GM12801 (cell line): ENCODE data around the gene RPL28.

Experiments used
- TF ChIP-seq, protein P1 (sequence below): IDR thresholded peaks from one replicate; pipeline ENCODE4 v1.5.1; 2011; ENCODE audit warnings: control low read depth; ENCODE audit not compliant: insufficient read length; ENCODE audit errors: extremely low read depth

RPL28 gene

DNA sequence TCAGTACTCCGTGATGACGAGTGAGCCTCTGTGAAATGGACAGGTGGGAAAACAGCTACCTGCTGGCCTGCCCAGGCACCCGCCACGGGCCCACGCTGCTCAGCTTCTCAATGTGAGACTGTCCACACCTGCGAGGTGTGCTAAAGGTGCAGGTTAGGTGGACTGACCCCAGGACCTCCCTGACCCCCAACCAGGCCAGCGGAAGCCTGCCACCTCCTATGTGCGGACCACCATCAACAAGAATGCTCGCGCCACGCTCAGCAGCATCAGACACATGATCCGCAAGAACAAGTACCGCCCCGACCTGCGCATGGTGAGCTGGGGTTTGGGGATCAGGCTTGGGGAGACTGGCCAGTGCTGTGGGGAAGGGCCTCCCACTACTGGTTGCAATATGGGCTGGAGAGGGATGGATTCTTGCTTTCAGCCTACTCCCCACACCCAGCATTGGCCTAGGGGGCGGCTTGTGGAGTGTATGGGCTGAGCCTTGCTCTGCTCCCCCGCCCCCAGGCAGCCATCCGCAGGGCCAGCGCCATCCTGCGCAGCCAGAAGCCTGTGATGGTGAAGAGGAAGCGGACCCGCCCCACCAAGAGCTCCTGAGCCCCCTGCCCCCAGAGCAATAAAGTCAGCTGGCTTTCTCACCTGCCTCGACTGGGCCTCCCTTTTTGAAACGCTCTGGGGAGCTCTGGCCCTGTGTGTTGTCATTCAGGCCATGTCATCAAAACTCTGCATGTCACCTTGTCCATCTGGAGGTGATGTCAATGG, 2.2 kb downstream of the RPL28 start:
- TF ChIP-seq, protein P1, sequence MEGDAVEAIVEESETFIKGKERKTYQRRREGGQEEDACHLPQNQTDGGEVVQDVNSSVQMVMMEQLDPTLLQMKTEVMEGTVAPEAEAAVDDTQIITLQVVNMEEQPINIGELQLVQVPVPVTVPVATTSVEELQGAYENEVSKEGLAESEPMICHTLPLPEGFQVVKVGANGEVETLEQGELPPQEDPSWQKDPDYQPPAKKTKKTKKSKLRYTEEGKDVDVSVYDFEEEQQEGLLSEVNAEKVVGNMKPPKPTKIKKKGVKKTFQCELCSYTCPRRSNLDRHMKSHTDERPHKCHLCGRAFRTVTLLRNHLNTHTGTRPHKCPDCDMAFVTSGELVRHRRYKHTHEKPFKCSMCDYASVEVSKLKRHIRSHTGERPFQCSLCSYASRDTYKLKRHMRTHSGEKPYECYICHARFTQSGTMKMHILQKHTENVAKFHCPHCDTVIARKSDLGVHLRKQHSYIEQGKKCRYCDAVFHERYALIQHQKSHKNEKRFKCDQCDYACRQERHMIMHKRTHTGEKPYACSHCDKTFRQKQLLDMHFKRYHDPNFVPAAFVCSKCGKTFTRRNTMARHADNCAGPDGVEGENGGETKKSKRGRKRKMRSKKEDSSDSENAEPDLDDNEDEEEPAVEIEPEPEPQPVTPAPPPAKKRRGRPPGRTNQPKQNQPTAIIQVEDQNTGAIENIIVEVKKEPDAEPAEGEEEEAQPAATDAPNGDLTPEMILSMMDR = no peak

DNA sequence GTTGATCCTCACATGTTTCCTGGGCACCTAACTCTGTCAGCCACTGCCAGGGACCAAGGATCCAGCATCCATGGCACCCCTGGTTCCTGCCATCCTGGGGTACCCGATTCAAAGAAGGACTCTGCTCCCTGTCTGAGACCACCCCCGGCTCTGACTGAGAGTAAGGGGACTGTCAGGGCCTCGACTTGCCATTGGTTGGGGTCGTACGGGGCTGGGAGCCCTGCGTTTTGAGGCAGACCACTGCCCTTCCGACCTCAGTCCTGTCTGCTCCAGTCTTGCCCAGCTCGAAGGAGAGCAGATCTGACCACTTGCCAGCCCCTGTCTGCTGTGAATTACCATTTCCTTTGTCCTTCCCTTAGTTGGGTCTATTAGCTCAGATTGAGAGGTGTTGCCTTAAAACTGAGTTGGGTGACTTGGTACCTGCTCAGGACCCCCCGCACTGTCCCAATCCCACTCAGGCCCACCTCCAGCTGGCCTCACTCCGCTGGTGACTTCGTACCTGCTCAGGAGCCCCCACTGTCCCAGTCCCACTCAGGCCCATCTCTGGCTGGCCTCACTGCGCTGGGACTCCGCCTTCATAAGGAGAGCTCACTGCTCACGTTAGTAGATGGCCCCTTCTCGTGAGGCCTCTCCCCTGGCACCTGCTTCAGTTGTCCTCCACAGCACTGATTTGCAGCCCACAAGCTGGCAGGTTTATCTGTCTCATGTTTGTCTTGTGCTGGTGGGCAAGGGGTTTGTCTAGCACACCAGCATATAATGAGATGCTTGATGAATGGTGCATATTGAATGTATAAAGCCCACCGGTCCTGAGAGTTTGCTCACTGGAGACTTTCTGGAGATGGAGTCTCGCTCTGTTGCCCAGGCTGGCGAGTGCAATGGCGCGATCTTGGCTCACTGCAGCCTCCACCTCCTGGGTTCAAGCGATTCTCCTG, 3.9 kb downstream of the RPL28 start:
- TF ChIP-seq, protein P1 = no peak

DNA sequence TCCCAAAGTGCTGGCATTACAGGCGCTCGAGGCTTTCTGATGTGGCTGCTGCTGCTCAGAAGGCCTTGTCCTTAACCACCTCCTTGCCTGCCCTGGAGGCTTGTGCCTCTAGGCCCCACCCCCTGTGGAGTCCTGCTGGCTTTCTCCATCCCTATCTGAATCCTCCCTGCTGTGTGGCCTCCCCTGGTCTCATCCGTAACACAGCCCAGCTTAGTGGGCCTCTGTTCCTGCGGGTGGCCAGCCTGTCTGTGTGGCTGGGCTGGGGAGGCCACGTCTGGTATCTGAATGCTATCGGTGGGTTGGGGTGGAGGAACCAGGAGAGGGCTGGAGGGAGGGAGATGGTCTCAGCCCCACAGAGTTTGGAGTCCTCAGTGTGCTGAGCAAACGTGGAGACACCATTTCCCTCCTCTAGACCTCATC, 4.7 kb downstream of the RPL28 start:
- TF ChIP-seq, protein P1 = no peak

DNA sequence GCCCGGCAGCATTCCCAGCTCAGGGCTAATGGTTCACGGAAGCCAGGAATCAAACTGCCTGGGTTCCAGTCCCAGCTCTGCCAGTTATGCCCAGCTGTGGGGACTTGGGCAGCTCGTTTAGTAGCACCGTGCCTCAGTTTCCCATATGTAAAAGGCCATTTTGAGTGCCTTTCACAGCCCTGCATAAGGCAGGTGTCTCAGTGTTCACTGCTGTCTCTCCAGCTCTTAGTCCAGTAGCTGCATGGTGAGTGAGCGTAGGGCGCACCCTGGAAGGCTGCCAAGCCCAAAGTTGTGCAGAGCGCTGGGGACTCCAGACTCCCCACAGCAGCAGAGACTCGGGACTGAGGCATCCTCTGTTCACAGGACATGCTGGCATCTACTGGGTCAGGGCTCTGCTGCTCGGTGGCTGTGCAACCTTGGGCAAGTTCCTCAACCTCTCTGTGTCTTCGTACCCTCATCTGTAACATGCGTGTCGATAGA, 5.5 kb downstream of the RPL28 start:
- TF ChIP-seq, protein P1 = no peak

DNA sequence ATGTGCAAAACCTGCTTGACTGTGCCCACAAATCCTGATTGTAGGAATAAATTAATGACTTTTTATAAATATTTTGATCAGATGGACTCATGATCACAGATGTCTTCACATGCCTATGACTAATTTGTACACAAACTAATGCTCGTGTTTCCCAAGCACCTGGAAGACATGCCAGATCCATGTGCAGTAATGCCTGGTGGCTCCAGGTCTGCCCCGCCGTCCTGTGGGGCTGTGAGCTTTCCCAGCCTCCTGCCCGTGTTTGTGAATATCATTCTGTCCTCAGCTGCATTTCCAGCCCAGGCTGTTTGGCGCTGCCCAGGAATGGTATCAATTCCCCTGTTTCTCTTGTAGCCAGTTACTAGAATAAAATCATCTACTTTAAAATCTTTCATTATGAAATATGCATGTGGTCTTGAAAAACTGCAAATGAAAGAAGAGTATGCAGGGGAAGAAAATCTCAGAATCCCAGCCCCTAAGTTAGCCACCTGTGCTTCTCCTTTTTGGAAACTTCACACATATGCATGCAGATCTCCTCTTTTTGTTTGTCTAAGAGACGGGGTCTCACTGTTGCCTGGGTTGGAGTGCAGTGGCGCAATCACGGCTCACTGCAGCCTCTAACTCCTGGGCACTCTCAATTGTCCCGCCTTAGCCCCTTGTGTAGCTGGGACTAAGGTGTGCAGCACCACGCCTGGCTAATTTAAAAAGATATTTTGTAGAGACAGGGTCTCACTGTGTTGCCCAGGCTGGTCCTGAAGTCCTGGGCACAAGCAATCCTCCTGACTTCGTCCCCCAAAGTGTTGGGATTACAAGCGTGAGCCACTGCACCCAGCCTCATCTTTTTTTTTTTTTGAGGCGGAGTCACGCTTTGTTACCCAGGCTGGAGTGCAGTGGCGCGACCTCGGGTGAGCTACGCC, 6.2 kb downstream of the RPL28 start:
- TF ChIP-seq, protein P1 = no peak

DNA sequence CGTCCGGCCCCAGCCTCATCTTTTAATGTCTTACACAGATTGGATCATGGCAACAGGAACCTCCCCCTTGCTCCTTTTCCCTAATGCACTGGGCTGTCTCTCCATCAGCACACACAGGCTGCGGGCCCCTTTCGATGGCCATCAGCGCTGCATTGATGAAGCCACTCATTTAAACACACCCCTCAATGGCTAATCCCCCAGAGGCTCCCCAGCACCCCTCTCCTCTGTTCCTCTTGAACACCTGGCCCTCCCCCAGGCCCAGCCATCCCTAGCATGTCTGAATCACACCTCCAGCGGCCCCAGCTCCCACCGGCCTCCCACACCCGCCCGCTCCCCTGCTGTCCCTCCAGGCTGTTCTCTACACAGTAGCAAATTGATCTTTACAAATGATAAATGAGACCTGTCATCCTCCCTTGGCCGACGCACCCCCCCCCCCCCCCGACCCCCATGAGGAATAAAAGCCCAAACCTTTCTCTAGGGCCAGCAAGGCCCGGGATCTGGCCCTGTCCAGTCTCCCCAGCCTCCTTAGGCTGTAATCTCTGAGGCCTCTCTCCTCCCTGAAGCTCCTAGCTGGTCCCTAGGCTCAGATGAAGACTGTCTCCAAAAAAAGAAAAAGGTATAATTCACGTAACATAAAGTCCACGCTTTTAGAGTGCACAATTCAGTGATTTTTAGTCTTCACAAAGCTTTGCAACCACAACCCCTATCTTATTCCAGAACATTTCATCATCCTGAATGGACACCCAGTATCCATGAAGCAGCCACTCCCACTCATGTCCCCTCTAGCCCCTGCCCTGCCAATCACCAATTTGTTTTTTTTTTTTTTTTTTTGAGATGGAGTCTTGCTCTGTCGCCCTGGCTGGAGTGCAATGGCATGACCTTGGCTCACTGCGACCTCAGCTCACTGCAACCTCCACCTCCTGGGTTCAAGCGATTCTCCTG, 7.4 kb downstream of the RPL28 start:
- TF ChIP-seq, protein P1 = no peak
